Measurements from ENCODE around the gene ANGPTL8.

The ANGPTL8 gene

GRCh38 chr19:11257846-11258380 is 18.5 kb downstream of the ANGPTL8 start:
- no peak for DNase-seq

GRCh38 chr19:11260996-11261395 is 21.6 kb downstream of the ANGPTL8 start:
- DNase-seq, result no peak

GRCh38 chr19:11261431-11261970 is 22.1 kb downstream of the ANGPTL8 start:
- no peak for DNase-seq

GRCh38 chr19:11261971-11262839 is 22.8 kb downstream of the ANGPTL8 start, which contains the start of gene DOCK6:
TSS of gene DOCK6 (minus strand) at chr19:11262524. CDS start at chr19:11262440, 84 bp downstream.
- peak in 1 of 58 donors; percentile 23 for DNase-seq

GRCh38 chr19:11263726-11264125 is 24.3 kb downstream of the ANGPTL8 start:
- DNase-seq, result no peak

- no peak for DNase-seq
Observed at GRCh38 chr19:11264452-11265176, 25.2 kb downstream of the ANGPTL8 start.

GRCh38 chr19:11265177-11265784 is 25.9 kb downstream of the ANGPTL8 start:
- DNase-seq, result no peak

- DNase-seq, result no peak
Observed at GRCh38 chr19:11265785-11266236, 26.4 kb downstream of the ANGPTL8 start.

GRCh38 chr19:11267316-11268085 is 28.1 kb downstream of the ANGPTL8 start:
- DNase-seq, result no peak

- peak in 8 of 58 donors; percentile 1 to 18 (median 6) for DNase-seq
Observed at GRCh38 chr19:11268783-11269267, 29.4 kb downstream of the ANGPTL8 start.

GRCh38 chr19:11269408-11269807 is 30.0 kb downstream of the ANGPTL8 start:
- no peak for DNase-seq

- DNase-seq, result no peak
Observed at GRCh38 chr19:11273296-11273695, 33.9 kb downstream of the ANGPTL8 start.

GRCh38 chr19:11273989-11274388 is 34.6 kb downstream of the ANGPTL8 start:
- no peak for DNase-seq

- no peak for DNase-seq
Observed at GRCh38 chr19:11274533-11275086, 35.2 kb downstream of the ANGPTL8 start.

- DNase-seq, result no peak
Observed at GRCh38 chr19:11278670-11279069, 39.3 kb downstream of the ANGPTL8 start.

- no peak for DNase-seq
Observed at GRCh38 chr19:11279505-11280236, 40.3 kb downstream of the ANGPTL8 start.

GRCh38 chr19:11281356-11282049 is 42.1 kb downstream of the ANGPTL8 start:
- no peak for DNase-seq

GRCh38 chr19:11284515-11284914 is 45.1 kb downstream of the ANGPTL8 start:
- DNase-seq, result no peak
